Omental fat pad (tissue), 4 donors: Measurements from ENCODE around the gene STARD10. TPM values are rescaled to one million over a fixed set of nuclear protein-coding genes. Genes with fewer than 3 reads are reported as not detected.

ENCODE experiments used
- ATAC-seq: fragments of 150-250 bp; one replicate; pipeline ENCODE4 v1.9.1; 2016; ENCODE audit warnings: mild to moderate bottlenecking, moderate library complexity; ENCODE audit not compliant: low FRiP score
- DNase-seq: peaks from one replicate; pipeline ENCODE4 v3.0.0-alpha.2; 2019; ENCODE audit warnings: low spot score
- CTCF ChIP-seq, 3 donors: fragments of 450-650 bp; IDR thresholded peaks; one replicate each; pipeline ENCODE4 v1.5.1; 2016 to 2017; ENCODE audit warnings: antibody characterized with exemption in 3 of 3, mild to moderate bottlenecking in 3 of 3, moderate library complexity in 2 of 3
- total RNA-seq, 4 donors: library from RNA; depleted of rRNA; stranded (reverse); fragments of >200 nt; gene quantifications; one replicate each; pipeline ENCODE4 v1.1.0, GENCODE V29; 2016

The STARD10 gene
- total RNA-seq, 4 donors from 2014 or later = 10.9 to 20.6 (median 15.4) TPM

- no peak for DNase-seq
- no peak for TF ChIP-seq CTCF (IDR thresholded peaks at IDR 0.05)
- no peak for ATAC-seq
These were observed 76.9 kb downstream of the STARD10 start for GRCh38 chr11:72716788-72717435.

- TF ChIP-seq CTCF (IDR thresholded peaks at IDR 0.05) = no peak
- no peak for DNase-seq
- ATAC-seq = no peak
These were observed 77.6 kb downstream of the STARD10 start for GRCh38 chr11:72716290-72716689.

GRCh38 chr11:72712841-72713240 lies 81.0 kb downstream of the STARD10 start:
- no peak for TF ChIP-seq CTCF (IDR thresholded peaks at IDR 0.05)
- no peak for DNase-seq
- peak; percentile 20 for ATAC-seq

- no peak for DNase-seq
- peak; percentile 29 for ATAC-seq
- no peak for TF ChIP-seq CTCF (IDR thresholded peaks at IDR 0.05)
These were observed 81.6 kb downstream of the STARD10 start for GRCh38 chr11:72712168-72712751.

GRCh38 chr11:72711141-72711540 lies 82.7 kb downstream of the STARD10 start:
- ATAC-seq = peak; percentile 7
- TF ChIP-seq CTCF (IDR thresholded peaks at IDR 0.05) = no peak
- no peak for DNase-seq

GRCh38 chr11:72710278-72710677 lies 83.6 kb downstream of the STARD10 start:
- no peak for TF ChIP-seq CTCF (IDR thresholded peaks at IDR 0.05)
- ATAC-seq (no peak), DNase-seq (no peak)
